Measurements from ENCODE around the gene SLC4A2.

SLC4A2 gene

GRCh38 chr7:151046603-151047573 lies 12.5 kb upstream of the SLC4A2 start:
- peak in 1 of 2 donors; percentile 83 for DNase-seq (ENCODE audit: low read depth in 2 of 2)
- no peak for TF ChIP-seq CTCF (IDR thresholded peaks at IDR 0.05; ENCODE audit: low read depth, low read length)
- no peak overlapping the region for H3K4me3 ChIP-seq (replicated peaks in 1 of 2; ENCODE audit: low read depth in 2 of 2, low read length in 2 of 2)

GRCh38 chr7:151047976-151048815 lies 11.2 kb upstream of the SLC4A2 start, which contains the start of gene ASIC3:
Gene ASIC3 (plus strand): TSS chr7:151048531. CDS start chr7:151048886, 355 bp downstream.
- no peak for TF ChIP-seq CTCF (IDR thresholded peaks at IDR 0.05; ENCODE audit: low read depth, low read length)
- DNase-seq (ENCODE audit: low read depth in 2 of 2) = no peak
- H3K4me3 ChIP-seq (replicated peaks in 1 of 2; ENCODE audit: low read depth in 2 of 2, low read length in 2 of 2) = no peak within 1 kb of the TSS

DNA sequence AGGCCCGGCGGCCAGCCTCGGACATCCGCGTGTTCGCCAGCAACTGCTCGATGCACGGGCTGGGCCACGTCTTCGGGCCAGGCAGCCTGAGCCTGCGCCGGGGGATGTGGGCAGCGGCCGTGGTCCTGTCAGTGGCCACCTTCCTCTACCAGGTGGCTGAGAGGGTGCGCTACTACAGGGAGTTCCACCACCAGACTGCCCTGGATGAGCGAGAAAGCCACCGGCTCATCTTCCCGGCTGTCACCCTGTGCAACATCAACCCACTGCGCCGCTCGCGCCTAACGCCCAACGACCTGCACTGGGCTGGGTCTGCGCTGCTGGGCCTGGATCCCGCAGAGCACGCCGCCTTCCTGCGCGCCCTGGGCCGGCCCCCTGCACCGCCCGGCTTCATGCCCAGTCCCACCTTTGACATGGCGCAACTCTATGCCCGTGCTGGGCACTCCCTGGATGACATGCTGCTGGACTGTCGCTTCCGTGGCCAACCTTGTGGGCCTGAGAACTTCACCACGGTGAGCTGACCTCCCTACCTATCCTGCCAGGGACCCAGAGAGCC lies 10.4 kb upstream of the SLC4A2 start:
- DNase-seq (ENCODE audit: low read depth in 2 of 2) = no peak
- H3K4me3 ChIP-seq (replicated peaks in 1 of 2; ENCODE audit: low read depth in 2 of 2, low read length in 2 of 2) = no peak overlapping the region
- TF ChIP-seq CTCF (IDR thresholded peaks at IDR 0.05; ENCODE audit: low read depth, low read length) = no peak

DNA sequence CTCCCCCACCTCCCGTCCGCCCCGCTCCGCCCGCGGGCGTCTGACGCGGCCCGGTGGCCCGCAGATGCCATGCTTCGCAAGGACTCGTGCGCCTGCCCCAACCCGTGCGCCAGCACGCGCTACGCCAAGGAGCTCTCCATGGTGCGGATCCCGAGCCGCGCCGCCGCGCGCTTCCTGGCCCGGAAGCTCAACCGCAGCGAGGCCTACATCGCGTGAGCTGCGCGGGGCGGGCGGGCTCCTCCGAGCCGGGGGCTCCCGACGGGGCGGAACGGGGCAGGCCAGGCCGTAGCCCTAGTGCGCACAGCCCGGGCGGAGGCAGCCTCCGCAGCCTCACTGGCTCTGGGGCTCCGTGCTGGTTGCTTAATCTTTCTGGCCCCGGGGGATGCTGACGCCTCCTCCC lies 8.3 kb upstream of the SLC4A2 start:
- TF ChIP-seq CTCF (IDR thresholded peaks at IDR 0.05; ENCODE audit: low read depth, low read length) = no peak
- H3K4me3 ChIP-seq (replicated peaks in 1 of 2; ENCODE audit: low read depth in 2 of 2, low read length in 2 of 2) = no peak overlapping the region
- DNase-seq (ENCODE audit: low read depth in 2 of 2) = peak; percentile 69 to 76

- no peak overlapping the region for H3K4me3 ChIP-seq (replicated peaks in 1 of 2; ENCODE audit: low read depth in 2 of 2, low read length in 2 of 2)
- TF ChIP-seq CTCF (IDR thresholded peaks at IDR 0.05; ENCODE audit: low read depth, low read length) = no peak
- no peak for DNase-seq (ENCODE audit: low read depth in 2 of 2)
Observed at GRCh38 chr7:151053096-151053495, 6.3 kb upstream of the SLC4A2 start.

DNA sequence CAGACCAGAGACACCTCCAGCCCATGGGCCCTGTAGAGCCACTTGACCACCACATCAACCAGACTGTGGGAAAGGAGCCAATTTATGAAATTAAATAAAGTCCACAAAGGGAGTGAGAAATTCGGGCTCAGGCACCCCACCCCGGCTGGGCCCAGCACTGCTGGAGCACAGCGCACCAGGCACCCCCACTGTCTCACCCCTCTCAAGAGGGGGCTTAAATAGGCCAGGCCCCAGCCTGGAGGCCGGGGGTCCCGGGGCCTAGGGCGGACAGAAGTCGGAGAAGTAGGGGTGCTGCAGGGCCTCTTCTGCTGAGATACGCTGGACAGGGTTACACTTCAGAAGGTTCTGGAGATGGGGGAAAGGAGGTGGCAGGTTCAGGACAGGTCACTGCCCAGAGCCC lies 5.6 kb upstream of the SLC4A2 start:
- H3K4me3 ChIP-seq (replicated peaks in 1 of 2; ENCODE audit: low read depth in 2 of 2, low read length in 2 of 2) = no peak overlapping the region
- DNase-seq (ENCODE audit: low read depth in 2 of 2) = no peak
- TF ChIP-seq CTCF (IDR thresholded peaks at IDR 0.05; ENCODE audit: low read depth, low read length) = no peak
